Thymus (tissue), 11 donors: ENCODE data around the gene SPSB1. TPM values are rescaled to one million over a fixed set of nuclear protein-coding genes. Genes with fewer than 3 reads are reported as not detected.

Experiments
- DNase-seq, 9 donors: peaks; one replicate each; pipeline ENCODE4 v3.0.0-alpha.2; 2013; ENCODE audit warnings: low spot score in 9 of 9, low read depth in 6 of 9, missing footprints in 1 of 9
- H3K27ac ChIP-seq, 2 donors: one replicate each; pipeline ENCODE4 v1.5.1; 2013; ENCODE audit warnings: control low read depth in 1 of 2, low read depth in 1 of 2, low read length in 1 of 2, mild to moderate bottlenecking in 1 of 2, moderate library complexity in 1 of 2
- H3K27me3 ChIP-seq, 2 donors: one replicate each; pipeline ENCODE4 v1.5.1; 2013; ENCODE audit warnings: low read length in 1 of 2; ENCODE audit not compliant: control insufficient read depth in 2 of 2, insufficient read depth in 1 of 2
- H3K36me3 ChIP-seq, 2 donors: one replicate each; pipeline ENCODE4 v1.5.1; 2013; ENCODE audit warnings: low read length in 1 of 2, mild to moderate bottlenecking in 1 of 2, moderate library complexity in 1 of 2; ENCODE audit not compliant: control insufficient read depth in 2 of 2, insufficient read depth in 2 of 2
- H3K4me1 ChIP-seq, 2 donors: one replicate each; pipeline ENCODE4 v1.5.1; 2013; ENCODE audit warnings: low read length in 2 of 2; ENCODE audit not compliant: control insufficient read depth in 2 of 2, insufficient read depth in 2 of 2
- H3K4me3 ChIP-seq, 2 donors: one replicate each; pipeline ENCODE4 v1.5.1; 2013; ENCODE audit warnings: low read length in 2 of 2, control low read depth in 1 of 2, mild to moderate bottlenecking in 1 of 2
- H3K9me3 ChIP-seq, 2 donors: one replicate each; pipeline ENCODE4 v1.5.1; 2013; ENCODE audit warnings: low read length in 1 of 2, mild to moderate bottlenecking in 1 of 2; ENCODE audit not compliant: control insufficient read depth in 2 of 2, insufficient read depth in 1 of 2
- WGBS: extraction: QIAGEN DNeasy Blood & Tissue Kit; methylation state at CpG from one replicate; pipeline ENCODE4 v1.1.7; 2013; 5-methylcytosine and 5-hydroxymethylcytosine counted together
- polyA plus RNA-seq: library from polyadenylated mRNA; stranded (reverse); fragments of 200-250 nt; gene quantifications from one replicate; pipeline ENCODE4 v1.2.3, GENCODE V29; 2013
- total RNA-seq: library from RNA; stranded (reverse); fragments of 120-200 nt; gene quantifications from one replicate; pipeline ENCODE4 v1.2.4, GENCODE V29; 2013
- donor health status: healthy.

Gene SPSB1
- total and polyA plus RNA-seq, 2 donors = 12.8 to 12.9 TPM

DNA sequence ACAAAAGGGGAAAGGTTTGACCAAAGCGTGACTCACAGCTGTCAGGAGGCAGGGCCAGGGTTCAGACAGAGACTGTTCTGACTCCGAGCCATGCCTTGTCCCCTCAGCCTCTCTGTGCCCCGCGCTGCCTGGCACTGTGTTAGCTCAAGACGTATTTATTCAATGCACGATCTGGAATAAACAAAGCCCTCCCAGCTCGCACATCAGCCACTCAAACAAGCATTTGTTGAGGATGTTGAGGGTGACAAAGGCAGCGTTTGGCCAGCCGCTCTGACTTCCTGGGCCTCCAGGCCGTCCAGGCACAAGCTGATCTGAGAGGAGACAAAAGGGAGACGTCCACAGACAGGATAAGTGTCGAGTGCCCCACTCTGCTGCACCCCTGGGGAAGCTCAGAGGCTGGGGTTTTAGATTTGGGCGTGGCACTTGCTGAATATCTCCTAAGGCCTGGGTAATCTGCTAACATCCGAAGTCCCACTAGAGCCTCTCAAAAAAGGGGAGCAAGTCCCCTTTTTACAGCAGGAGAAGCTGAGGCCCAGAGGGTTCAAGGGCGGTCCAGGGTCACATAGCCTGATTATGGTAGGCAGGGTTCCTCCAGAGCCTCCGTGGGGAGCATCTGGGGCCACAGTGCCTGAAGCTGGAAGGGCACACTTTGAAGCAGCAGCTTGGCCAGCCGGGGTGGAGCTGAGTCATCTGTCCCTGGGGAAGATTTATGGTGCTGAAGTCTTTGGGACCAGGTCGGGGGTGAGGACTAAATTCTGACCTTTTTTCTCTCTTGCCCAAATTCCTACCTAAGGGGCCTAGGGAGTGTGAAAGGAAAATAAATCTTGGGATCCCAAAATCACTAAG, 95.9 kb downstream of the SPSB1 start:
- DNase-seq = no peak
- H3K27ac ChIP-seq = no peak overlapping the region
- peaks cover 0 to 17% of the 10 kb centered on the region in 2 donors for H3K27me3 ChIP-seq
- no peaks in the 10 kb centered on the region for H3K4me1 ChIP-seq
- H3K36me3 ChIP-seq = no peaks in the 10 kb centered on the region
- no peak overlapping the region for H3K4me3 ChIP-seq
- peaks cover 0 to 4% of the 10 kb centered on the region in 2 donors for H3K9me3 ChIP-seq
- 84% methylated on average over 18 of the region's 18 CpGs for WGBS

DNA sequence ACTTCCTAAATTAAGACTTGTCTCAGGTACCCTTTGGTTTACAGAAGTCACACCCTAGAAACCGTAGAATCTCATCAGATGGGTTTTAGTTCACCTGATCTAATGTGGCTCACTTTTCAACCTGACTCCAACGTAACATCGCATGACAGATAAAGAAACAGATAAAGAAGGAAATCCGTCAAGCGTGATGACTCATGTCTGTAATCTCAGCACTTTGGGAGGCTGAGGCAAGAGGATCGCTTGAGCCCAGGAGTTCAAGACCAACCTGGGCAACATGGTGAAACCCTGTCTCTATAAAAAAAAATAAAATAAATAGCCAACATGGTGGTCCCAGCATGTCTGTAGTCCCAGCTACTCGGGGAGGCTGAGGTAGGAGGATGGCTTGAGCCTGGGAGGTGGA, 97.3 kb downstream of the SPSB1 start:
- Histone ChIP-seq H3K27me3 (peaks cover 0 to 20% of the 10 kb centered on the region in 2 donors), H3K4me3 (no peak overlapping the region), H3K36me3 (no peaks in the 10 kb centered on the region), H3K4me1 (no peaks in the 10 kb centered on the region), H3K9me3 (peaks cover 0 to 10% of the 10 kb centered on the region in 2 donors), H3K27ac (no peak overlapping the region)
- no peak for DNase-seq
- 87% methylated on average over 7 of the region's 7 CpGs for WGBS

DNA sequence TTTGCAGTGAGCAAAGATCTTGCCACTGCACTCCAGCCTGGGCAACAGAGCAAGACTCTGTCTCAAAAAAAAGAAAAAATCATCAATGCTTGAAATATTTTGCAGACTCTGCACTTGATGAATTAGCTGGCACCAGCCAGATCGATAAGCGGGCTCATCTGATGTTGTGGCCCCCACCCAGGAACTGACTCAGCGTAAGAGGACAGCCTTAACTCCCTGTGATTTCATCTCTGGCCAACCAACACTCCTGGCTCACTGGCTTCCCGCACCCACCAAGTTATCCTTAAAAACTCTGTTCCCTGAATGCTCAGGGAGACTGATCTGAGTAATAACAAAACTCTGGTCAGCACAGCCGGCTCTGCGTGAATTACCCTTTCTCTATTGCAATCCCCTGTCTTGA, 98.9 kb downstream of the SPSB1 start:
- H3K36me3 ChIP-seq = no peaks in the 10 kb centered on the region
- DNase-seq = no peak
- H3K4me3 ChIP-seq = no peak overlapping the region
- H3K27me3 ChIP-seq = peaks cover 0 to 20% of the 10 kb centered on the region in 2 donors
- H3K27ac ChIP-seq = no peak overlapping the region
- WGBS = 96% methylated on average over 6 of the region's 6 CpGs
- H3K9me3 ChIP-seq = peaks cover 0 to 14% of the 10 kb centered on the region in 2 donors
- H3K4me1 ChIP-seq = no peaks in the 10 kb centered on the region

DNA sequence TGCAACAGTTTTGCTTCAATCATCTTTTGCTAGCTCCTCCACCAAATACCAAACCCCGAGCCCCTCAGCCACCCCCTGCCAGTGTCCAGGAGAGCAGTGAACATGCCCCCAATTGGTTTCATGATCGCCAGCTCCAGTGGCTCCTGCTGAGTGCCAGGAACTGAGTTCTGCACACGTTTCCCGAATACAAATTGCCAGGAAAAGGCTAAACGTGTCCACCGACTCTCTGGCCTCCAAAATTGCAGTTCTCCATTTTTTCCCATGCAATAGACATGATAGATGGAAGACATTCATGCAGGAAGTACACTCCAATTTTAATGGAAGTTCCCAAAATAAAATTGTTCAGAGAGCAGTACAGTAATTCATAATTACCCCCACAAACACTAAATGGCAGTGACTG, 101.3 kb downstream of the SPSB1 start:
- 98% methylated on average over 6 of the region's 6 CpGs for WGBS
- peaks cover 11 to 16% of the 10 kb centered on the region in 2 donors for H3K4me1 ChIP-seq
- no peaks in the 10 kb centered on the region for H3K36me3 ChIP-seq
- H3K4me3 ChIP-seq = no peak overlapping the region
- no peak for DNase-seq
- peaks cover 0 to 14% of the 10 kb centered on the region in 2 donors for H3K9me3 ChIP-seq
- peaks cover 0 to 16% of the 10 kb centered on the region in 2 donors for H3K27me3 ChIP-seq
- H3K27ac ChIP-seq = no peak overlapping the region

DNA sequence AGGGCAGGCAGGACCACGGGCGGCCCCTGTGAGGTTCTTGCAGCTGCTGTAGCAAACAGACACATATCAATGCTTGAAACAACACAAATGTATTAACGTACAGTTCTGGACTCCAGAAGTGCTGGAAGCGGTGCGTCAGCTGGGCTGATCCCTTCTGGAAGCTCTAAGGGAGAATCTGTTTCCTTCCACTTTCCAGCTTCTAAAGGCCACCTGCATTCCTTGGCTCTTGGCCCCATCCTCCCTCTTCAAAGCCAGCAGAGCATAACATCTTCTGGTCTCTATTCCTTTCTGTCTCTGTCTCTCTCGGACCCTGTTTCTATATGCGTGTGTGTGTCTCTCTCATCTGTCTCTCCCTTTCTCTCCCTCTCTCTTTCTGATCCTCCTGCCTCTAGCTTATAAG, 102.3 kb downstream of the SPSB1 start:
- DNase-seq = no peak
- Histone ChIP-seq H3K36me3 (no peaks in the 10 kb centered on the region), H3K4me3 (no peak overlapping the region), H3K9me3 (peaks cover 0 to 14% of the 10 kb centered on the region in 2 donors), H3K27me3 (peaks cover 0 to 18% of the 10 kb centered on the region in 2 donors), H3K4me1 (peaks cover 20 to 26% of the 10 kb centered on the region in 2 donors), H3K27ac (no peak overlapping the region)
- 97% methylated on average over 7 of the region's 7 CpGs for WGBS

DNA sequence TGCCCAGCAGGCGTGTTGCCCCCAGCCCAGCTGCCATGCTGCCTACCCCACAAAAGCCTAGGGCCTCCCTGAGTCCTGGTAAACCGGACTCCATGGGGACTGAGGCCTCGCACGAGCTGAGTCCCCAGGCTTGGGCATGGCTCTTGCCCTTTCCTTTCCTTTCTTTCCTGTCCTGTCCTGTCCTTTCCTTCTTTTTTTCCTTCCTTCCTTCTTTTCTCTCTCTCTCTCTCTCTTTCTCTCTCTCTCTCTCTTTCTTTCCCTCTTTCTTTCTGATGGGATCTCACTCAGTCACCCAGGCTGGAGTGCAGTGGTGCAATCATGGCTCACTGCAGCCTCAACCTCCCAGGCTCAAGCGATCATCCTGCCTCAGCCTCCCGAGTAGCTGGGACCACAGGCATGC, 104.4 kb downstream of the SPSB1 start:
- no peak for DNase-seq
- peaks cover 0 to 18% of the 10 kb centered on the region in 2 donors for H3K27me3 ChIP-seq
- H3K36me3 ChIP-seq = no peaks in the 10 kb centered on the region
- peaks cover 29 to 47% of the 10 kb centered on the region in 2 donors for H3K4me1 ChIP-seq
- peaks cover 0 to 14% of the 10 kb centered on the region in 2 donors for H3K9me3 ChIP-seq
- no peak overlapping the region for H3K4me3 ChIP-seq
- 97% methylated on average over 6 of the region's 6 CpGs for WGBS
- no peak overlapping the region for H3K27ac ChIP-seq

DNA sequence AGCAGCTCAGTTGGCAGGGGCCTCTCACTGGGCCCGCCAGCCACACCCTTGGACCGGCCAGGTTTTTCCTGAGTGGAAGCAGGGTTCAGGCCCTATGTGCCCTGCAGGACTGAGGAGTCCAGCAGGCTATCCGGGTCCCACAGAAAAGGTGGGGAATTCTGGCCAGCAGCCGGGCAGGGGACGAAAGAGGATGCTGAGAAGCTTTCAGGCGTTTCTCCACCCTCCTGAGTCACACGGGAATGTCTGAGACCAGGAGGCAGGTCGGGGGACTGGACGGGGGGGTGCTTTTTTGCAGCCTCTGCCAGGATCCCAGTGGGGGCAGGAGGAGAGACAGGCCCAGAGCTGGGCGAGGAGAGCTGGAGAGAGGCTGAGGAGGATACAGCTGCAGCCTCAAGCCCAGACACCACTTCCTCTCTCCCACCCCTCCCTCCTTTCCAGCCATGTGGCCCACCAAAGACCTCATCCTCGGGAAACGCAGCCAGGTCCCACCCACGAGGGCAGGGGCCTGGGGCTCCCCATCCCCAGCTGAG, 105.4 kb downstream of the SPSB1 start:
- Histone ChIP-seq H3K27ac (no peak overlapping the region), H3K4me1 (peaks cover 35 to 57% of the 10 kb centered on the region in 2 donors)

DNA sequence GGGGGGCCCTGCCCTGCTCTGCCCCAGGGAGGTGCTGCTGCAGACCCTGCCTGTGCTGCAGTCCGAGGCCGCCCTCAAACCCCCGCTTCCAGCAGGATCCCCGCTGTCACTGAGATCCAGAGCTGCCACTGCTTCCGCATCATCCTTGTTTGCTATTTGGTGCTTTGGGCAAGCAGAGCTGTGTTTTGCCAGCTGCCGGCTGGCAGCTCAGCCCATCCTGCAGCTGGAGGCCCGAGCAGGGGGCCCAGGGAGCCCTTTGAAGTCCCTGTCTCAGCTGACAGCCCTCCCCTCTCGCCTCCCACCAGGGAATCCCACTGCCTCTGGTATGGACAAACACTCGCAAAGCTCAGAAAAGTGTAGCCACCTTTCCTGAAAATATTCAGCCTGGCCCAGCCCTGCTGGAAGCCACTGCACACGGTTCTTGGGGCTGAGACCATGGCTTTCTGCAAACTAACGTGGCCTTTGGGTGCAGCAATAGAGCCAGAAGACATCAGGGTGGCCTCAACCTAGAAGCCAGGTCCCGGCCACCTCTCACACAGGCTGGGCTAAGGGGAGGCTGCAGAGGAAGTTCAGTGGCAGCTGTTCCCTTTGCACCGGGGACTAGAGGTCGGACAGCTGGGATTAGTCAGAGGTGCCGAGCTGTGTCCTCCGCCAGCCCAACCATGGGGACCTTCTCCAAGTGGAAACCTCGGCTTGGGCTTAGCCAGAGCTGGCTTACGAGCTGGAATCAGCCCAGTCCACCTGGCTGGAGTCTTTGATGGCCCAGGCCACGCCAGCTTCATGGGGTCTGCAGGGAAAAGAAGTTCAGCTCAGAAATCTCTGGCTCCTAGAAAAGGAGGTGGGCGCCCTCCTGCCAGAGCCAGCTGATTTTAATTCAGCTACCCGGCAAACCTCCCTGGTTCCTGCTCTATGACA, 107.1 kb downstream of the SPSB1 start:
- H3K27ac ChIP-seq = peak overlapping the region; percentile 15 to 81
- peaks cover 36 to 70% of the 10 kb centered on the region in 2 donors for H3K4me1 ChIP-seq
- peaks cover 0 to 12% of the 10 kb centered on the region in 2 donors for H3K27me3 ChIP-seq
- peak in 2 of 9 donors; percentile 41 to 64 for DNase-seq
- H3K9me3 ChIP-seq = peaks cover 0 to 10% of the 10 kb centered on the region in 2 donors
- no peaks in the 10 kb centered on the region for H3K36me3 ChIP-seq
- WGBS = 34% methylated on average over 21 of the region's 21 CpGs
- no peak overlapping the region for H3K4me3 ChIP-seq

More for the DNA sequence above, 105.4 kb downstream of the SPSB1 start:
- 25% methylated on average over 13 of the region's 13 CpGs for WGBS
- no peak overlapping the region for H3K4me3 ChIP-seq
- DNase-seq = peak in 1 of 9 donors; percentile 41
- no peaks in the 10 kb centered on the region for H3K36me3 ChIP-seq
- H3K9me3 ChIP-seq = peaks cover 0 to 14% of the 10 kb centered on the region in 2 donors
- H3K27me3 ChIP-seq = peaks cover 0 to 18% of the 10 kb centered on the region in 2 donors
